Lung (tissue), 12 donors: Measurements from ENCODE around the gene UAP1L1. TPM values are rescaled to one million over a fixed set of nuclear protein-coding genes. Genes with fewer than 3 reads are reported as not detected.
A peak's percentile ranks its signal among the peaks of the same experiment; 100 is the strongest.

Experiments
- ATAC-seq: fragments of 200-7000 bp; cut with Tn5 transposase; one replicate; pipeline ENCODE4 v1.9.1; 2020; ENCODE audit warnings: moderate number of reproducible peaks; ENCODE audit not compliant: insufficient read depth, low FRiP score
- DNase-seq, 3 donors: peaks; one replicate each; pipeline ENCODE4 v3.0.0-alpha.2; 2013 to 2017
- H3K27ac ChIP-seq, 2 donors: one replicate each; pipeline ENCODE4 v1.5.1; 2013; ENCODE audit warnings: mild to moderate bottlenecking in 2 of 2, moderate library complexity in 2 of 2, control low read depth in 1 of 2, inconsistent platforms in 1 of 2, low read depth in 1 of 2, low read length in 1 of 2
- H3K27me3 ChIP-seq, 3 donors: one replicate each; pipeline ENCODE4 v1.5.1; 2013; ENCODE audit warnings: low read length in 2 of 3; ENCODE audit not compliant: control insufficient read depth in 3 of 3, insufficient read depth in 3 of 3
- H3K36me3 ChIP-seq, 4 donors: one replicate each; pipeline ENCODE4 v1.5.1; 2013; ENCODE audit warnings: low read length in 4 of 4, mild to moderate bottlenecking in 1 of 4, moderate library complexity in 1 of 4; ENCODE audit not compliant: control insufficient read depth in 4 of 4, insufficient read depth in 4 of 4
- H3K4me1 ChIP-seq, 5 donors: one replicate each; pipeline ENCODE4 v1.5.1; 2013; ENCODE audit warnings: low read length in 5 of 5, mild to moderate bottlenecking in 2 of 5, moderate library complexity in 1 of 5; ENCODE audit not compliant: control insufficient read depth in 5 of 5, insufficient read depth in 5 of 5
- H3K4me3 ChIP-seq: one replicate; pipeline ENCODE4 v1.5.1; 2013; ENCODE audit warnings: mild to moderate bottlenecking, control low read depth, moderate library complexity
- H3K9ac ChIP-seq, 2 donors: one replicate each; pipeline ENCODE4 v1.5.1; 2013; ENCODE audit warnings: low read length in 2 of 2, control low read depth in 1 of 2; ENCODE audit not compliant: insufficient read depth in 1 of 2
- H3K9me3 ChIP-seq, 4 donors: one replicate each; pipeline ENCODE4 v1.5.1; 2013; ENCODE audit warnings: low read length in 3 of 4, mild to moderate bottlenecking in 1 of 4, moderate library complexity in 1 of 4; ENCODE audit not compliant: control insufficient read depth in 4 of 4, insufficient read depth in 3 of 4
- WGBS, 2 donors: extraction: QIAGEN DNeasy Blood & Tissue Kit; methylation state at CpG; one replicate each; pipeline ENCODE4 v1.1.7; 2013; 5-methylcytosine and 5-hydroxymethylcytosine counted together
- polyA plus RNA-seq, 2 donors: library from polyadenylated mRNA; stranded (reverse); fragments of 200-250 nt; gene quantifications; one replicate each; pipeline ENCODE4 v1.2.1, GENCODE V29; 2013
- total RNA-seq, 2 donors: library from RNA; depleted of rRNA in 1 of 2; stranded (reverse); fragments of >200 nt in 1 of 2; gene quantifications; one replicate each; pipeline ENCODE4 v1.2.1, GENCODE V29; 2014 to 2021
- TF ChIP-seq, protein P1 (sequence below): IDR thresholded peaks from 2 replicates; pipeline ENCODE4 v1.5.1; 2012; ENCODE audit warnings: mild to moderate bottlenecking; ENCODE audit errors: control extremely low read depth, extremely low read depth
- donor health status: control.
- donor health status: control.
- donor health status: Bipolar disorder and iron deficiency.
- donor health status: healthy.
- donor health status: DM: yes; HTN: yes; CAD: no.

Gene UAP1L1
- total and polyA plus RNA-seq, 4 donors = 12.2 to 35.5 (median 17.1) TPM

GRCh38 chr9:137085920-137086530 lies 8.7 kb downstream of the UAP1L1 start:
- Histone ChIP-seq H3K9me3 (no peaks in the 10 kb centered on the region), H3K9ac (no peak overlapping the region), H3K36me3 (peaks cover 0 to 28% (median 2%) of the 10 kb centered on the region in 4 donors), H3K4me1 (peaks cover 0 to 14% (median 0%) of the 10 kb centered on the region in 5 donors), H3K4me3 (peak overlapping the region; percentile 60), H3K27ac (peak overlapping the region; percentile 91 to 95), H3K27me3 (no peaks in the 10 kb centered on the region)
- 1% methylated on average over 53 to 58 of the region's 58 CpGs for WGBS, 2 donors
- DNase-seq (peak in 2 of 3 donors; percentile 14 to 16), ATAC-seq (no peak)
- TF ChIP-seq, protein P1, sequence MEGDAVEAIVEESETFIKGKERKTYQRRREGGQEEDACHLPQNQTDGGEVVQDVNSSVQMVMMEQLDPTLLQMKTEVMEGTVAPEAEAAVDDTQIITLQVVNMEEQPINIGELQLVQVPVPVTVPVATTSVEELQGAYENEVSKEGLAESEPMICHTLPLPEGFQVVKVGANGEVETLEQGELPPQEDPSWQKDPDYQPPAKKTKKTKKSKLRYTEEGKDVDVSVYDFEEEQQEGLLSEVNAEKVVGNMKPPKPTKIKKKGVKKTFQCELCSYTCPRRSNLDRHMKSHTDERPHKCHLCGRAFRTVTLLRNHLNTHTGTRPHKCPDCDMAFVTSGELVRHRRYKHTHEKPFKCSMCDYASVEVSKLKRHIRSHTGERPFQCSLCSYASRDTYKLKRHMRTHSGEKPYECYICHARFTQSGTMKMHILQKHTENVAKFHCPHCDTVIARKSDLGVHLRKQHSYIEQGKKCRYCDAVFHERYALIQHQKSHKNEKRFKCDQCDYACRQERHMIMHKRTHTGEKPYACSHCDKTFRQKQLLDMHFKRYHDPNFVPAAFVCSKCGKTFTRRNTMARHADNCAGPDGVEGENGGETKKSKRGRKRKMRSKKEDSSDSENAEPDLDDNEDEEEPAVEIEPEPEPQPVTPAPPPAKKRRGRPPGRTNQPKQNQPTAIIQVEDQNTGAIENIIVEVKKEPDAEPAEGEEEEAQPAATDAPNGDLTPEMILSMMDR = no peak

- Histone ChIP-seq H3K9ac (peak within 1 kb of the TSS in 1 of 2 donors; percentile 0), H3K27me3 (no peaks in the 10 kb centered on the region), H3K4me1 (peaks cover 0 to 14% (median 0%) of the 10 kb centered on the region in 5 donors), H3K36me3 (peaks cover 0 to 26% (median 3%) of the 10 kb centered on the region in 4 donors), H3K27ac (peak within 1 kb of the TSS; percentile 91 to 95), H3K9me3 (no peaks in the 10 kb centered on the region), H3K4me3 (peak within 1 kb of the TSS; percentile 71)
- TF ChIP-seq, protein P1 = no peak
- peak; percentile 97 to 99 (median 98) for DNase-seq
- peak; percentile 92 for ATAC-seq
- WGBS, 2 donors = 0% methylated on average over 90 to 101 of the region's 101 CpGs
These were observed 9.5 kb downstream of the UAP1L1 start, which contains the start of gene MAN1B1 for GRCh38 chr9:137086531-137087408. TSS of gene MAN1B1 (plus strand) at chr9:137086985. CDS start at chr9:137087000, 15 bp downstream.

DNA sequence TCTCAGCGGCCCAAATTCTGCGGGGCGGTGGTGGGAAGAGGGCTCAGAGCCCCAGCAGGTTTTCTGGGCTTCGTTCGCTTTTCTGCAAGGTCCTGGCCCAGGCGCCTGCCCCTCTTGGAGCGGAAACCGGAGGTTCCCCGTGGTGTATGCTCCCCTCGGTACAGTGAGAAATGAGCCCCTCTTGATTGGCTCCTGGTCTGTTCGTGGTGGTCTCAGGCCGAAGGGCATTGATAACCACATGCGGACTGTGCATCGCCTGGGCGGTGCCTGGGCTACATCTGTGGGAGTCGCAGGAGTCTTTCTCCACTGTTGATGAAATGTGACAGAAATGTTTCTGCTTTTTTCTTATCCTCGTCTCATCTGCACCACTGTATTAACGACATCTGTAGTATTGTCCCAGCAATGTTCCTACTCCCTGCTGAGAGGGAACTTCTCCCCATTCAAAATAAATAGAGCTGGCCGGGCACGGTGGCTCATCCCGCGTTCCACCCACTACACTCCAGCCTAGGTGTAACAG lies 10.2 kb downstream of the UAP1L1 start:
- H3K36me3 ChIP-seq = peaks cover 0 to 19% (median 5%) of the 10 kb centered on the region in 4 donors
- 9 to 10% methylated on average over 22 of the region's 22 CpGs for WGBS, 2 donors
- H3K4me1 ChIP-seq = peaks cover 0 to 14% (median 0%) of the 10 kb centered on the region in 5 donors
- peak overlapping the region in 1 of 2 donors; percentile 0 for H3K9ac ChIP-seq
- H3K4me3 ChIP-seq = peak overlapping the region; percentile 71
- no peaks in the 10 kb centered on the region for H3K9me3 ChIP-seq
- peak overlapping the region; percentile 91 to 95 for H3K27ac ChIP-seq
- H3K27me3 ChIP-seq = no peaks in the 10 kb centered on the region
- DNase-seq (peak in 2 of 3 donors; percentile 23 to 32), ATAC-seq (no peak)
- TF ChIP-seq, protein P1 = no peak
